ENCODE results near the gene CCDC188. TPM values are rescaled to one million over a fixed set of nuclear protein-coding genes. Genes with fewer than 3 reads are reported as not detected.

CCDC188 gene
- total RNA-seq, 1 donor = not detected

GRCh38 chr22:20188567-20188877, 37.7 kb upstream of the CCDC188 start:
- Histone ChIP-seq H3K4me3 (ENCODE audit: low read length) (no peak overlapping the region), H3K27me3 (ENCODE audit: insufficient read depth, low read length) (no peaks in the 10 kb centered on the region), H3K4me1 (ENCODE audit: insufficient read depth, low read length) (no peaks in the 10 kb centered on the region), H3K9me3 (ENCODE audit: low read depth, low read length) (no peaks in the 10 kb centered on the region)

- Histone ChIP-seq H3K9me3 (ENCODE audit: low read depth, low read length) (no peaks in the 10 kb centered on the region), H3K4me1 (ENCODE audit: insufficient read depth, low read length) (no peaks in the 10 kb centered on the region), H3K4me3 (ENCODE audit: low read length) (no peak overlapping the region), H3K27me3 (ENCODE audit: insufficient read depth, low read length) (no peaks in the 10 kb centered on the region)
These were observed 37.1 kb upstream of the CCDC188 start for GRCh38 chr22:20187777-20188566.

- Histone ChIP-seq H3K27me3 (ENCODE audit: insufficient read depth, low read length) (no peaks in the 10 kb centered on the region), H3K4me1 (ENCODE audit: insufficient read depth, low read length) (no peaks in the 10 kb centered on the region)
These were observed 36.2 kb upstream of the CCDC188 start for GRCh38 chr22:20186871-20187546.

GRCh38 chr22:20186183-20186870, 35.5 kb upstream of the CCDC188 start:
- no peak overlapping the region for H3K4me3 ChIP-seq (ENCODE audit: low read length)
- no peaks in the 10 kb centered on the region for H3K27me3 ChIP-seq (ENCODE audit: insufficient read depth, low read length)
- H3K4me1 ChIP-seq (ENCODE audit: insufficient read depth, low read length) = no peaks in the 10 kb centered on the region
- H3K9me3 ChIP-seq (ENCODE audit: low read depth, low read length) = no peaks in the 10 kb centered on the region

More at GRCh38 chr22:20186871-20187546, 36.2 kb upstream of the CCDC188 start:
- Histone ChIP-seq H3K9me3 (ENCODE audit: low read depth, low read length) (no peaks in the 10 kb centered on the region), H3K4me3 (ENCODE audit: low read length) (no peak overlapping the region)

GRCh38 chr22:20185750-20186149, 34.9 kb upstream of the CCDC188 start:
- Histone ChIP-seq H3K4me3 (ENCODE audit: low read length) (no peak overlapping the region), H3K4me1 (ENCODE audit: insufficient read depth, low read length) (no peaks in the 10 kb centered on the region), H3K9me3 (ENCODE audit: low read depth, low read length) (no peaks in the 10 kb centered on the region), H3K27me3 (ENCODE audit: insufficient read depth, low read length) (no peaks in the 10 kb centered on the region)

GRCh38 chr22:20184501-20185165, 33.8 kb upstream of the CCDC188 start:
- Histone ChIP-seq H3K27me3 (ENCODE audit: insufficient read depth, low read length) (no peaks in the 10 kb centered on the region), H3K4me1 (ENCODE audit: insufficient read depth, low read length) (no peaks in the 10 kb centered on the region), H3K4me3 (ENCODE audit: low read length) (no peak overlapping the region), H3K9me3 (ENCODE audit: low read depth, low read length) (no peaks in the 10 kb centered on the region)

DNA sequence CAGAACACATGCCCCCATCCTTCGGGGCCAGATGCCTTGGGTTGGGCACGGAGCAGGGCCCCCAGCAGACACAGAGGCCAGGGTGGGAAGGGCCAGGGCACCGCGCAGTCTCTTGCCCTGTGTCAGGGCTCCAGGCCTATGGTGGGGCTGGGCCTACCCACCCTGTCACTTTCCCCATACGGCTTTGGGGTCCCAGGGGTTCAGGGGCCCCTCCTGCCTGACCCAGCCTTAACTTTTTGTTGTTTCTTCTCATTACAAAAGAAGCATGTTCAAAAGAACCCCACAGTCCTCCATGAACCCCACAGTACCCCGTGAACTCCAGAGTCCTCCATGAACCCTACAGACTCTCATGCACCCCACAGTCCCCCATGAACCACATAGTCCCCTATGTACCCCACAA, 33.0 kb upstream of the CCDC188 start:
- H3K27me3 ChIP-seq (ENCODE audit: insufficient read depth, low read length) = no peaks in the 10 kb centered on the region
- H3K4me1 ChIP-seq (ENCODE audit: insufficient read depth, low read length) = no peaks in the 10 kb centered on the region
- no peak overlapping the region for H3K4me3 ChIP-seq (ENCODE audit: low read length)
- H3K9me3 ChIP-seq (ENCODE audit: low read depth, low read length) = no peaks in the 10 kb centered on the region

GRCh38 chr22:20183101-20183500, 32.2 kb upstream of the CCDC188 start:
- Histone ChIP-seq H3K27me3 (ENCODE audit: insufficient read depth, low read length) (no peaks in the 10 kb centered on the region), H3K4me3 (ENCODE audit: low read length) (no peak overlapping the region), H3K9me3 (ENCODE audit: low read depth, low read length) (no peaks in the 10 kb centered on the region), H3K4me1 (ENCODE audit: insufficient read depth, low read length) (no peaks in the 10 kb centered on the region)

DNA sequence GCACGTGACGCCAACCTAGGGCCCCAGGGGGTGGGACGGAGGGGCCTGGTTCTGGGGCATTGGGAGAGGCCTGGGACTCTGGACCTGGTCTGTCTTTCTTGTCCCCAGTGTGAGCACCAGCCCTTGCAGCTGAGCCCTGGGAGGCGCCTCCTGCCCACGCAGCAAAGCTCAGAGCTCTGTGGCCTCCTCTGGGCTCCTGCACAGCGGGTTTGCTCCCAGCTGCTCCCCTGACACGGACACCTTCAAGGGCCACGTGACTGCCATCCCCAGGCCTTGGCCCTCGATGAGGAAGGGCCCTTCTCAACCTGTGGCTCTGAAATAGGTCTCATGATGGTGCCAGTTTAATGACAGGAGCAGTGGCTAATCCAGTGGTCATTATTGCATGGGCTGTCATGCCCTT, 31.5 kb upstream of the CCDC188 start:
- no peaks in the 10 kb centered on the region for H3K4me1 ChIP-seq (ENCODE audit: insufficient read depth, low read length)
- H3K4me3 ChIP-seq (ENCODE audit: low read length) = no peak overlapping the region
- no peaks in the 10 kb centered on the region for H3K9me3 ChIP-seq (ENCODE audit: low read depth, low read length)
- no peaks in the 10 kb centered on the region for H3K27me3 ChIP-seq (ENCODE audit: insufficient read depth, low read length)

DNA sequence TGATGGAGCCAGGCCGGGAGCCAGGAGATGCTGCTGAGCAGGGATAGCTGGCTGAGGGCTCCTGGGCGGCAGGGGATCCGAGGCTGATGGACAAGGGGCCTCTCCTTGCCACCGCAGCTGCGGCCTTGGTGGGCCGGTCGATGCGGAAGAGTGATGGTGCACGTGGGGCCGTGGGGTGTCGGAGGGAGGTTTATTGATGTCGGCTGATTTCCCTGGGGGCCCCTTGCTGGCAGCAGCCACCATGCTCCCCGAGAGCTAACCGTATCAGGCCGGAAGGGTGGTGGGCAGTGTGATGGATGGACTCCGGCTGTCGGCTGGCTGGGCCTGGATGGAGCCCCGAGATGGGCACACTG, 31.0 kb upstream of the CCDC188 start:
- no peaks in the 10 kb centered on the region for H3K4me1 ChIP-seq (ENCODE audit: insufficient read depth, low read length)
- no peak overlapping the region for H3K4me3 ChIP-seq (ENCODE audit: low read length)
- H3K27me3 ChIP-seq (ENCODE audit: insufficient read depth, low read length) = no peaks in the 10 kb centered on the region
- no peaks in the 10 kb centered on the region for H3K9me3 ChIP-seq (ENCODE audit: low read depth, low read length)

GRCh38 chr22:20181194-20181883, 30.5 kb upstream of the CCDC188 start:
- H3K4me3 ChIP-seq (ENCODE audit: low read length) = no peak overlapping the region
- no peaks in the 10 kb centered on the region for H3K27me3 ChIP-seq (ENCODE audit: insufficient read depth, low read length)
- no peaks in the 10 kb centered on the region for H3K4me1 ChIP-seq (ENCODE audit: insufficient read depth, low read length)
- H3K9me3 ChIP-seq (ENCODE audit: low read depth, low read length) = no peaks in the 10 kb centered on the region

- no peaks in the 10 kb centered on the region for H3K27me3 ChIP-seq (ENCODE audit: insufficient read depth, low read length)
- H3K4me1 ChIP-seq (ENCODE audit: insufficient read depth, low read length) = no peaks in the 10 kb centered on the region
- no peaks in the 10 kb centered on the region for H3K9me3 ChIP-seq (ENCODE audit: low read depth, low read length)
- no peak overlapping the region for H3K4me3 ChIP-seq (ENCODE audit: low read length)
These were observed 29.8 kb upstream of the CCDC188 start for GRCh38 chr22:20180640-20181039.

- no peak overlapping the region for H3K4me3 ChIP-seq (ENCODE audit: low read length)
- no peaks in the 10 kb centered on the region for H3K9me3 ChIP-seq (ENCODE audit: low read depth, low read length)
- no peaks in the 10 kb centered on the region for H3K27me3 ChIP-seq (ENCODE audit: insufficient read depth, low read length)
- H3K4me1 ChIP-seq (ENCODE audit: insufficient read depth, low read length) = no peaks in the 10 kb centered on the region
These were observed 29.4 kb upstream of the CCDC188 start for GRCh38 chr22:20180245-20180630.

DNA sequence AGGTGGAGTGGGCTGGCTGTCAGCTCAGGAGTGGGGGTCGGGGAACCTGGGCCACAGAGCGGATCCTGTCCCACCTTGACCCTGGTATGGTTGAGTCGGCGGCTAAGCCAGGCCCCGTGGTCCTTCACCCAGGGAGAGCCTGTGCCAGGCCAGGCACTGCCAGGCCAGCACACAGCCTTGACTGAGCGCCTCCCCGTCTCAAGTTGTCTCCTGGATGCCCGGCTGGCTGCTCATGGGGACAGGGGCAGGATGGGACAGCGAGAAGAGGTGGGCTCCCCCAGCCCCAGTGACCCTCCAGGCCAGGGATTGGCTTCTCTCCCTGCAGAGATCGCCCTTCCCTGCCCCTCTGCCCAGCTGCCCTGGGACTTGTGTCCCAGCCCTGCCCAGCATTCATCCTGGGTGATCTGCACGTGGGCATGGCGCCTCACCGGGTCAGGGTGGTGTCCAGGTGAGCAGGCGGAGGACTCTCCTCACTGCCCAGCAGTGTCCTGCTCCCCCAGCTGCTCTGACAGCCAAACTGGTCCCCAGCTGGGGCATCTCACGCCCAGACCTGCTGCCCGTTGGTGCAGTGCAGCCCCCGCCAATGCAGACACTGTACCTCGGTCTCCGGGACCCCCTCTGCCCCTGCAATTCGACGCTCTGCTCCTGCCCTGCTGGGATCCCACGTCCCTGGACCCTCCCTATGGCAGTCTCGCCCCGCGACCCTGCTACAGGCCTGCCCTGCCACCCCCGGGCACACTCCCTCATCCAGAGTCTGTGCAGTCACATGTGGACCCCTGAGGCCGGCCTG, 28.8 kb upstream of the CCDC188 start:
- Histone ChIP-seq H3K4me1 (ENCODE audit: insufficient read depth, low read length) (no peaks in the 10 kb centered on the region), H3K9me3 (ENCODE audit: low read depth, low read length) (no peaks in the 10 kb centered on the region), H3K27me3 (ENCODE audit: insufficient read depth, low read length) (no peaks in the 10 kb centered on the region), H3K4me3 (ENCODE audit: low read length) (no peak overlapping the region)
